ENCODE data around the gene CLSTN2.

GRCh38 chr3:140077406-140077805 lies 142.4 kb downstream of the CLSTN2 start:
- TF ChIP-seq CTCF (IDR thresholded peaks at IDR 0.05; ENCODE audit: poor library complexity) = no peak
- no peak for TF ChIP-seq EZH2phosphoT487 (IDR thresholded peaks at IDR 0.05; ENCODE audit: low read depth, severe bottlenecking, unreplicated experiment)
- TF ChIP-seq EZH2 (IDR thresholded peaks at IDR 0.05; ENCODE audit: borderline replicate concordance) = no peak

Measured in hepatocyte (in vitro differentiated cells).